K562 (cell line): ENCODE measurements around the gene UBE2D3. TPM values are rescaled to one million over a fixed set of nuclear protein-coding genes. Genes with fewer than 3 reads are reported as not detected.

ENCODE experiments used
- CHD7 ChIP-seq: fragments of 200-600 bp; sonication (generic); IDR thresholded peaks from one replicate; pipeline ENCODE4 v1.6.1; 2012; ENCODE audit warnings: mild to moderate bottlenecking, low read depth, low read length, inconsistent platforms
- CLOCK ChIP-seq: fragments of 250-450 bp; sonication (Bioruptor Pico); IDR thresholded peaks from 2 replicates; pipeline ENCODE4 v1.4.0; 2020; ENCODE audit warnings: mild to moderate bottlenecking, moderate library complexity, borderline replicate concordance
- EP300 ChIP-seq: IDR thresholded peaks from 2 replicates; pipeline ENCODE4 v1.6.1; 2012; ENCODE audit warnings: low read length, improper control_type of control experiment
- ETV6 ChIP-seq, 3 experiments: fragments of 150-350 bp in 1 of 3; sonication (generic) in 1 of 3; formaldehyde crosslinking in 1 of 3; IDR thresholded peaks; 2 replicates each; pipeline versions ENCODE4 v1.6.1 to v1.8.0; 2014 to 2022; ENCODE audit warnings: borderline replicate concordance in 2 of 3, low read depth in 2 of 3, antibody characterized with exemption in 1 of 3, low read length in 1 of 3, mild to moderate bottlenecking in 1 of 3, missing genetic modification reagents in 1 of 3
- GABPB2 ChIP-seq: fragments of 250-450 bp; sonication (Bioruptor Pico); conservative IDR thresholded peaks from 2 replicates; pipeline ENCODE4 v1.5.1; 2021; ENCODE audit warnings: mild to moderate bottlenecking
- GATAD2B ChIP-seq: fragments of 450-650 bp; IDR thresholded peaks from 2 replicates; pipeline ENCODE4 v1.6.1; 2017; ENCODE audit warnings: mild to moderate bottlenecking, borderline replicate concordance
- NR2C1 ChIP-seq, 2 experiments: fragments of 450-650 bp; IDR thresholded peaks; 2 replicates each; pipeline ENCODE4 v1.6.1; 2017; ENCODE audit warnings: mild to moderate bottlenecking in 2 of 2, antibody characterized with exemption in 1 of 2, inconsistent platforms in 1 of 2, missing compliant biosample characterization in 1 of 2, missing genetic modification characterization in 1 of 2
- POLR2G ChIP-seq: fragments of 200-400 bp; formaldehyde crosslinking; IDR thresholded peaks from 2 replicates; pipeline ENCODE4 v1.6.1; 2017; ENCODE audit warnings: low read depth, mild to moderate bottlenecking, antibody characterized with exemption, low read length, moderate library complexity
- POLR3G ChIP-seq: IDR thresholded peaks from 2 replicates; pipeline ENCODE4 v1.6.1; 2011; ENCODE audit not compliant: insufficient read length, insufficient replicate concordance; ENCODE audit errors: extremely low read depth
- RHOXF2B ChIP-seq: fragments of 250-450 bp; sonication (Bioruptor Pico); conservative IDR thresholded peaks from 2 replicates; pipeline ENCODE4 v1.5.1; 2021
- SIX5 ChIP-seq, 2 experiments: IDR thresholded peaks; 2 replicates each; pipeline ENCODE4 v1.6.1; 2011; ENCODE audit warnings: low read length in 2 of 2, borderline replicate concordance in 1 of 2, low read depth in 1 of 2, mild to moderate bottlenecking in 1 of 2, moderate library complexity in 1 of 2; ENCODE audit not compliant: insufficient read depth in 1 of 2
- TBP ChIP-seq: optimal IDR thresholded peaks from 2 replicates; pipeline ENCODE3; 2011; ENCODE audit warnings: low read depth, low read length, improper control_type of control experiment
- polyA plus RNA-seq, 8 experiments: library from polyadenylated mRNA; depleted of rRNA in 4 of 8; stranded (reverse) in 5 of 8; unstranded in 3 of 8; fragments of >200 nt; fragmentation: Nextera tagmentation in 2 of 8; fragmentation: Illumina TruSeq in 1 of 8; extraction: Ambion mirVana in 2 of 8; extraction: Trizol in 1 of 8; gene quantifications; 2 replicates each; pipeline versions ENCODE4 v1.2.1 to v1.2.3, GENCODE V29; 2011 to 2014; ENCODE audit warnings: inconsistent platforms in 1 of 8, missing spikeins in 1 of 8
- total RNA-seq, 7 experiments: library from RNA; depleted of rRNA in 6 of 7; stranded (reverse); fragments of >200 nt in 6 of 7; fragmentation: Illumina TruSeq in 2 of 7; extraction: Trizol in 2 of 7; gene quantifications; 2 replicates each; pipeline versions ENCODE4 v1.2.1 to v1.2.3, GENCODE V29; 2011 to 2021; ENCODE audit warnings: low replicate concordance in 1 of 7

Gene UBE2D3
- total and polyA plus RNA-seq, 9 of the 15 experiments (the other 6 are each of a cell fraction or from before 2014, with no cell fraction given): 191 to 618 (median 292) TPM

- TF ChIP-seq CLOCK (CRISPR knock-in tag) (no peak), RHOXF2B (no peak), GABPB2 (CRISPR knock-in tag) (no peak), EP300 (peak; percentile 39; the same call in 1 of the 2 replicates), POLR2G (peak; percentile 91), CHD7 (no peak), ETV6 (IDR thresholded peaks at IDR 0.05; ENCODE audit: borderline replicate concordance in 1 of 2, low read depth in 2 of 2, low read length in 1 of 2) (peak in 1 of 2 experiments; percentile 11; a peak in 1 of 4 replicates), ETV6 (CRISPR knock-in tag; IDR thresholded peaks at IDR 0.05; ENCODE audit: borderline replicate concordance) (peak; percentile 82; the same call in 1 of the 2 replicates), TBP (peak; percentile 68), NR2C1 (IDR thresholded peaks at IDR 0.05) (no peak), NR2C1 (tag; IDR thresholded peaks at IDR 0.05) (peak; percentile 74; the same call in 1 of the 2 replicates), POLR3G (no peak), SIX5 (IDR thresholded peaks at IDR 0.05; ENCODE audit: borderline replicate concordance in 1 of 2, insufficient read depth in 1 of 2, low read depth in 1 of 2, low read length in 2 of 2) (no peak), GATAD2B (peak; percentile 43)
These were observed at the start of gene UBE2D3 (continued) for GRCh38 chr4:102826890-102827673.
